Gastroesophageal sphincter (tissue), 2 donors: ENCODE data around the gene ADAMTSL3.

Experiments used
- POLR2A ChIP-seq, 2 donors: fragments of 450-650 bp; IDR thresholded peaks; one replicate each; pipeline ENCODE4 v1.6.1; 2017; ENCODE audit warnings: antibody characterized with exemption in 2 of 2, mild to moderate bottlenecking in 2 of 2, moderate library complexity in 1 of 2
- POLR2AphosphoS5 ChIP-seq: sonication (generic); formaldehyde crosslinking; IDR thresholded peaks from one replicate; pipeline ENCODE4 v1.6.1; 2017; ENCODE audit warnings: antibody characterized with exemption

GRCh38 chr15:83626171-83626802, 27.6 kb upstream of the ADAMTSL3 start:
- TF ChIP-seq POLR2A (IDR thresholded peaks at IDR 0.05): no peak
- no peak for TF ChIP-seq POLR2AphosphoS5
